GM12878 (cell line): ENCODE data around the gene CDC45. TPM values are rescaled to one million over a fixed set of nuclear protein-coding genes. Genes with fewer than 3 reads are reported as not detected.
"Not testable (repeated sequence)": the region's sequence is repeated elsewhere in the genome, so short reads cannot be mapped to it uniquely, and the experiment has no call there.

Source experiments
- ATAC-seq: fragments of 200-7000 bp; cut with Tn5 transposase; 3 replicates; pipeline ENCODE4 v1.9.1; 2020; ENCODE audit warnings: mild to moderate bottlenecking, moderate library complexity
- BruUV-seq: library from RNA; stranded (reverse); fragments of 400-500 nt; replicated peaks from 2 replicates; lab custom pipeline; 2021; lab: Mats Ljungman, UMichigan
- CTCF ChIA-PET: fragments of 300-600 bp; sonication (Branson Sonifier 250); formaldehyde crosslinking; extraction: SDS; loops from one replicate; lab custom pipeline; 2021; ENCODE audit warnings: inconsistent platforms; lab: Yijun Ruan, JAX
- POLR2A ChIA-PET: fragments of 350-600 bp; formaldehyde crosslinking; extraction: SDS; loops from one replicate; lab custom pipeline; 2021; ENCODE audit warnings: inconsistent platforms; lab: Charles Lee
- RAD21 ChIA-PET: fragments of 300-600 bp; sonication (Branson Sonifier 250); formaldehyde crosslinking; loops from one replicate; lab custom pipeline; 2023; ENCODE audit warnings: antibody characterized with exemption; ENCODE audit not compliant: unreplicated experiment; lab: Charles Lee
- SMC1A ChIA-PET: fragments of 300-600 bp; sonication (Branson Sonifier 250); formaldehyde crosslinking; loops from one replicate; lab custom pipeline; 2023; ENCODE audit not compliant: unreplicated experiment, uncharacterized antibody; lab: Charles Lee
- DNase-seq: peaks from one replicate; pipeline ENCODE4 v3.0.0-alpha.2; 2011; ENCODE audit warnings: low read depth, low spot score
- FAIRE-seq: peaks from 3 replicates; lab custom pipeline; 2011; peaks lifted over from hg19 to GRCh38; lab: Jason Lieb, UNC
- H2AFZ ChIP-seq: 2 replicates; pipeline ENCODE4 v1.6.0; 2011; ENCODE audit warnings: low read depth, low read length, control low read depth; ENCODE audit not compliant: control insufficient read depth
- H3K27ac ChIP-seq: 2 replicates; pipeline ENCODE4 v1.5.1; 2011; ENCODE audit warnings: control low read depth; ENCODE audit not compliant: control insufficient read depth, insufficient read depth
- H3K27me3 ChIP-seq, 2 experiments: replicated peaks in 1 of 2; 2 replicates each; pipeline versions ENCODE4 v1.6.0 to v1.6.1; 2011; ENCODE audit warnings: low read length in 1 of 2; ENCODE audit not compliant: control insufficient read depth in 2 of 2, insufficient read depth in 2 of 2
- H3K36me3 ChIP-seq, 2 experiments: 2 replicates each; pipeline ENCODE4 v1.5.1; 2011; ENCODE audit warnings: low read length in 1 of 2; ENCODE audit not compliant: control insufficient read depth in 2 of 2, insufficient read depth in 2 of 2
- H3K4me1 ChIP-seq: 2 replicates; pipeline ENCODE4 v1.6.1; 2011; ENCODE audit warnings: mild to moderate bottlenecking, low read length, moderate library complexity, mixed read lengths; ENCODE audit not compliant: control insufficient read depth, insufficient read depth
- H3K4me2 ChIP-seq: 2 replicates; pipeline ENCODE4 v1.6.0; 2011; ENCODE audit warnings: control low read depth; ENCODE audit not compliant: control insufficient read depth, insufficient read depth
- H3K4me3 ChIP-seq: fragments of 200-600 bp; sonication (generic); 2 replicates; pipeline ENCODE4 v1.5.1; 2016
- H3K79me2 ChIP-seq: 2 replicates; pipeline ENCODE4 v1.6.0; 2011; ENCODE audit warnings: low read length; ENCODE audit not compliant: control insufficient read depth, insufficient read depth
- H3K9ac ChIP-seq: 2 replicates; pipeline ENCODE4 v1.8.0; 2011; ENCODE audit warnings: low read length, control low read depth, mixed read lengths; ENCODE audit not compliant: control insufficient read depth, insufficient read depth
- H3K9me3 ChIP-seq: replicated peaks from 3 replicates; pipeline ENCODE4 v1.5.1; 2011; ENCODE audit warnings: mild to moderate bottlenecking, low read length; ENCODE audit not compliant: control insufficient read depth, insufficient read depth
- H4K20me1 ChIP-seq: 2 replicates; pipeline ENCODE4 v1.6.0; 2011; ENCODE audit not compliant: control insufficient read depth, insufficient read depth
- BCL11A ChIP-seq: IDR thresholded peaks from 2 replicates; pipeline ENCODE4 v1.6.1; 2011; ENCODE audit warnings: low read depth, low read length
- CBFB ChIP-seq: IDR thresholded peaks from 2 replicates; pipeline ENCODE4 v1.6.1; 2016; ENCODE audit warnings: antibody characterized with exemption, low read depth
- GABPA ChIP-seq: IDR thresholded peaks from 2 replicates; pipeline ENCODE4 v1.6.1; 2014; ENCODE audit warnings: antibody characterized with exemption, low read depth, mild to moderate bottlenecking, inconsistent platforms
- ZNF592 ChIP-seq: fragments of 450-650 bp; IDR thresholded peaks from 2 replicates; pipeline ENCODE4 v1.6.1; 2017; ENCODE audit warnings: mild to moderate bottlenecking, moderate library complexity
- WGBS: methylation state at CpG from one replicate; pipeline ENCODE4 v1.1.6; 2016; ENCODE audit warnings: low lambda C conversion rate; ENCODE audit not compliant: insufficient replicate concordance, insufficient coverage; ENCODE audit errors: missing lambda C conversion rate; 5-methylcytosine and 5-hydroxymethylcytosine counted together
- in situ Hi-C: fragments of 300-500 bp; cut with MboI; formaldehyde crosslinking; loops from 9 replicates; pipeline ENCODE4 v1.14.3; 2018; ENCODE audit warnings: mixed read lengths
- intact Hi-C: fragments of 100-400 bp; cut with micrococcal nuclease; formaldehyde crosslinking; loops from one replicate; pipeline ENCODE4 v1.14.2; 2022; ENCODE audit not compliant: unreplicated experiment
- polyA plus RNA-seq, 11 experiments: library from polyadenylated mRNA; depleted of rRNA in 4 of 11; unstranded in 6 of 11; stranded (reverse) in 5 of 11; fragments of >200 nt; fragmentation: Nextera tagmentation in 4 of 11; fragmentation: Illumina TruSeq in 1 of 11; extraction: Ambion mirVana in 4 of 11; extraction: Trizol in 1 of 11; gene quantifications; 1 replicate in 1 of 11; 2 replicates in 10 of 11; pipeline versions ENCODE4 v1.2.1 to v1.2.3, GENCODE V29; 2011 to 2016; ENCODE audit warnings: inconsistent platforms in 2 of 11, missing spikeins in 2 of 11, low read depth in 1 of 11
- total RNA-seq, 4 experiments: library from RNA; depleted of rRNA in 3 of 4; stranded (reverse); fragments of >200 nt in 3 of 4; fragmentation: Illumina TruSeq in 1 of 4; extraction: Trizol in 1 of 4; gene quantifications; 2 replicates each; pipeline versions ENCODE4 v1.2.1 to v1.2.3, GENCODE V29; 2013 to 2021

The CDC45 gene
- total and polyA plus RNA-seq, 10 of the 15 experiments (the other 5 are each of a cell fraction or from before 2014, with no cell fraction given), result 40.8 to 88.5 (median 54.2) TPM

GRCh38 chr22:19434829-19435580 lies 44.7 kb upstream of the CDC45 start (continued):
- no peak for TF ChIP-seq ZNF592
- TF ChIP-seq CBFB, result no peak
- TF ChIP-seq BCL11A, result no peak
- TF ChIP-seq GABPA, result no peak

GRCh38 chr22:19436444-19437161 lies 43.1 kb upstream of the CDC45 start:
- H3K79me2 ChIP-seq, result peaks cover 13% of the 10 kb centered on the region
- H2AFZ ChIP-seq, H3K9me3 ChIP-seq, H4K20me1 ChIP-seq, intact Hi-C loops, H3K4me1 ChIP-seq, H3K4me2 ChIP-seq, FAIRE-seq, BruUV-seq, H3K27ac ChIP-seq, H3K36me3 ChIP-seq, H3K4me3 ChIP-seq, H3K9ac ChIP-seq, RAD21 ChIA-PET, POLR2A ChIA-PET, CTCF ChIA-PET, H3K27me3 ChIP-seq, DNase-seq, ATAC-seq: not testable (repeated sequence)
- SMC1A ChIA-PET, result interaction anchor here (1.0 kb wide), 1 partner anchor 8 kb away, joined by 4 read pairs; no protein-coding TSS in a partner anchor
- 95% methylated on average over 9 of the region's 9 CpGs for WGBS
- in situ Hi-C loops, result loop anchor here (25.0 kb wide), 1 partner anchor 1799 kb away; the partner anchor contains the start of genes ATP6V1E1 and BCL2L13
